ENCODE measurements around the gene ARHGEF38.

DNA sequence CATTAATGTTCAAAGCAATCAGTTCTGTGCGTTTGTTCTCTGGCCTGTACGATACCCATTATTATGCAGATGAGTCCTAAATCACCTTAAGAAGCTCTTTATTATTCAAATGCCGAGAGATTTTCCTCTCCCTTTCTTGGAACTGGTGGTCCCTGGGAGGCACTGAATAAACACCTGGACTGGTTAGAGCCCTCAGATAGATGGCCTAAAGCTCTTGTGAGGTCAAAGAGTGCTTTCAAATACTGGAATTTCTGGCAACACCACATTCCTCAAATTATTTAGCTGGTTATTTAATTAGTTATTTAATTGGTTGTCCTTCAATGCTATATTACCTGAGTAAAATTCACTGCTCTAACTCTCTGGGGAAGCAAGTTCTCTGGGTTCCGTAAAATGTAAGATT, 3.0 kb downstream of the ARHGEF38 start:
- TF ChIP-seq, protein P1, sequence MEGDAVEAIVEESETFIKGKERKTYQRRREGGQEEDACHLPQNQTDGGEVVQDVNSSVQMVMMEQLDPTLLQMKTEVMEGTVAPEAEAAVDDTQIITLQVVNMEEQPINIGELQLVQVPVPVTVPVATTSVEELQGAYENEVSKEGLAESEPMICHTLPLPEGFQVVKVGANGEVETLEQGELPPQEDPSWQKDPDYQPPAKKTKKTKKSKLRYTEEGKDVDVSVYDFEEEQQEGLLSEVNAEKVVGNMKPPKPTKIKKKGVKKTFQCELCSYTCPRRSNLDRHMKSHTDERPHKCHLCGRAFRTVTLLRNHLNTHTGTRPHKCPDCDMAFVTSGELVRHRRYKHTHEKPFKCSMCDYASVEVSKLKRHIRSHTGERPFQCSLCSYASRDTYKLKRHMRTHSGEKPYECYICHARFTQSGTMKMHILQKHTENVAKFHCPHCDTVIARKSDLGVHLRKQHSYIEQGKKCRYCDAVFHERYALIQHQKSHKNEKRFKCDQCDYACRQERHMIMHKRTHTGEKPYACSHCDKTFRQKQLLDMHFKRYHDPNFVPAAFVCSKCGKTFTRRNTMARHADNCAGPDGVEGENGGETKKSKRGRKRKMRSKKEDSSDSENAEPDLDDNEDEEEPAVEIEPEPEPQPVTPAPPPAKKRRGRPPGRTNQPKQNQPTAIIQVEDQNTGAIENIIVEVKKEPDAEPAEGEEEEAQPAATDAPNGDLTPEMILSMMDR (IDR thresholded peaks at IDR 0.05): no peak
- no peak for TF ChIP-seq POLR2A (IDR thresholded peaks at IDR 0.05)

Measured in ovary (tissue), 3 donors.